Measurements from ENCODE around the gene AP4E1.
"Not testable (repeated sequence)": the region's sequence is repeated elsewhere in the genome, so short reads cannot be mapped to it uniquely, and the experiment has no call there.

AP4E1 gene

GRCh38 chr15:50872832-50873426, 35.6 kb upstream of the AP4E1 start:
- Histone ChIP-seq H2AFZ (ENCODE audit: low read length) (no peak overlapping the region), H3K79me2 (ENCODE audit: low read length) (no peaks in the 10 kb centered on the region), H3K4me1 (ENCODE audit: low read length) (peaks cover 6% of the 10 kb centered on the region), H3K36me3 (replicated peaks; ENCODE audit: insufficient read depth, low read length) (no peaks in the 10 kb centered on the region), H3K9me2 (replicated peaks; ENCODE audit: insufficient read depth, low read length) (no peaks in the 10 kb centered on the region), H3K4me3 (ENCODE audit: low read length) (no peak overlapping the region), H3F3A (ENCODE audit: insufficient read depth, low read length) (no peaks in the 10 kb centered on the region), H3K9me3 (replicated peaks; ENCODE audit: insufficient read depth, low read length) (no peaks in the 10 kb centered on the region), H4K20me1 (ENCODE audit: insufficient read depth, low read length) (no peaks in the 10 kb centered on the region), H3K27me3 (replicated peaks; ENCODE audit: insufficient read depth, low read length) (no peaks in the 10 kb centered on the region), H3K4me2 (ENCODE audit: low read depth, low read length) (no peak overlapping the region), H3K27ac (ENCODE audit: low read length) (no peak overlapping the region), H3K9ac (ENCODE audit: low read length) (no peak overlapping the region)
- TF ChIP-seq EZH2phosphoT487 (IDR thresholded peaks at IDR 0.05; ENCODE audit: low read length), result no peak
- no peak for TF ChIP-seq CTCF (IDR thresholded peaks at IDR 0.05; ENCODE audit: low read length)
- TF ChIP-seq EZH2 (optimal IDR thresholded peaks at IDR 0.05; ENCODE audit: low read depth, low read length), result no peak
- DNase-seq, result no peak

- no peaks in the 10 kb centered on the region for H3K9me2 ChIP-seq (replicated peaks; ENCODE audit: insufficient read depth, low read length)
- H2AFZ ChIP-seq (ENCODE audit: low read length), result no peak overlapping the region
- DNase-seq, result peak; percentile 21
- TF ChIP-seq EZH2 (optimal IDR thresholded peaks at IDR 0.05; ENCODE audit: low read depth, low read length), result no peak
- TF ChIP-seq EZH2phosphoT487 (IDR thresholded peaks at IDR 0.05; ENCODE audit: low read length), result no peak
- no peak for TF ChIP-seq CTCF (IDR thresholded peaks at IDR 0.05; ENCODE audit: low read length)
- H3K27me3 ChIP-seq (replicated peaks; ENCODE audit: insufficient read depth, low read length), result no peaks in the 10 kb centered on the region
- no peaks in the 10 kb centered on the region for H3K79me2 ChIP-seq (ENCODE audit: low read length)
- H3K36me3 ChIP-seq (replicated peaks; ENCODE audit: insufficient read depth, low read length), result no peaks in the 10 kb centered on the region
- no peak overlapping the region for H3K4me3 ChIP-seq (ENCODE audit: low read length)
- H3K27ac ChIP-seq (ENCODE audit: low read length), result no peak overlapping the region
- H3K4me2 ChIP-seq (ENCODE audit: low read depth, low read length), result no peak overlapping the region
- peaks cover 4% of the 10 kb centered on the region; the same call in 1 of the 2 replicates for H3F3A ChIP-seq (ENCODE audit: insufficient read depth, low read length)
- H3K4me1 ChIP-seq (ENCODE audit: low read length), result peaks cover 17% of the 10 kb centered on the region
- H4K20me1 ChIP-seq (ENCODE audit: insufficient read depth, low read length), result no peaks in the 10 kb centered on the region
- no peaks in the 10 kb centered on the region for H3K9me3 ChIP-seq (replicated peaks; ENCODE audit: insufficient read depth, low read length)
- no peak overlapping the region for H3K9ac ChIP-seq (ENCODE audit: low read length)
These were observed 34.5 kb upstream of the AP4E1 start for GRCh38 chr15:50873935-50874361.

GRCh38 chr15:50875238-50875637, 33.2 kb upstream of the AP4E1 start:
- not testable (repeated sequence) for H2AFZ ChIP-seq (ENCODE audit: low read length); H3K9me3 ChIP-seq (replicated peaks; ENCODE audit: insufficient read depth, low read length); H3K27ac ChIP-seq (ENCODE audit: low read length); H3K4me3 ChIP-seq (ENCODE audit: low read length); H3K9ac ChIP-seq (ENCODE audit: low read length); H3K27me3 ChIP-seq (replicated peaks; ENCODE audit: insufficient read depth, low read length); H3K36me3 ChIP-seq (replicated peaks; ENCODE audit: insufficient read depth, low read length); H3K4me2 ChIP-seq (ENCODE audit: low read depth, low read length); DNase-seq; H3K79me2 ChIP-seq (ENCODE audit: low read length); H3K9me2 ChIP-seq (replicated peaks; ENCODE audit: insufficient read depth, low read length); H4K20me1 ChIP-seq (ENCODE audit: insufficient read depth, low read length)
- peaks cover 12% of the 10 kb centered on the region for H3F3A ChIP-seq (ENCODE audit: insufficient read depth, low read length)
- H3K4me1 ChIP-seq (ENCODE audit: low read length), result peaks cover 23% of the 10 kb centered on the region

GRCh38 chr15:50876260-50876988, 32.1 kb upstream of the AP4E1 start:
- peak overlapping the region; percentile 24; the same call in 1 of the 2 replicates for H3K9ac ChIP-seq (ENCODE audit: low read length)
- H3F3A ChIP-seq (ENCODE audit: insufficient read depth, low read length), result peaks cover 22% of the 10 kb centered on the region
- no peaks in the 10 kb centered on the region for H3K27me3 ChIP-seq (replicated peaks; ENCODE audit: insufficient read depth, low read length)
- H3K79me2 ChIP-seq (ENCODE audit: low read length), result no peaks in the 10 kb centered on the region
- H3K9me3 ChIP-seq (replicated peaks; ENCODE audit: insufficient read depth, low read length), result no peaks in the 10 kb centered on the region
- no peak overlapping the region for H3K27ac ChIP-seq (ENCODE audit: low read length)
- no peaks in the 10 kb centered on the region for H3K36me3 ChIP-seq (replicated peaks; ENCODE audit: insufficient read depth, low read length)
- no peaks in the 10 kb centered on the region for H4K20me1 ChIP-seq (ENCODE audit: insufficient read depth, low read length)
- TF ChIP-seq CTCF (IDR thresholded peaks at IDR 0.05; ENCODE audit: low read length), result no peak
- TF ChIP-seq EZH2phosphoT487 (IDR thresholded peaks at IDR 0.05; ENCODE audit: low read length), result no peak
- TF ChIP-seq EZH2 (optimal IDR thresholded peaks at IDR 0.05; ENCODE audit: low read depth, low read length), result no peak
- H3K4me1 ChIP-seq (ENCODE audit: low read length), result peaks cover 35% of the 10 kb centered on the region
- H3K4me3 ChIP-seq (ENCODE audit: low read length), result peak overlapping the region; percentile 65
- no peak for DNase-seq
- peak overlapping the region; percentile 74 for H2AFZ ChIP-seq (ENCODE audit: low read length)
- peak overlapping the region; percentile 73 for H3K4me2 ChIP-seq (ENCODE audit: low read depth, low read length)
- no peaks in the 10 kb centered on the region for H3K9me2 ChIP-seq (replicated peaks; ENCODE audit: insufficient read depth, low read length)

Data from MM.1S (cell line).